Smooth muscle cell (in vitro differentiated cells): Measurements from ENCODE around the gene BBIP1. TPM values are rescaled to one million over a fixed set of nuclear protein-coding genes. Genes with fewer than 3 reads are reported as not detected.
"Not testable (repeated sequence)": the region's sequence is repeated elsewhere in the genome, so short reads cannot be mapped to it uniquely, and the experiment has no call there.

Source experiments
- DNase-seq: peaks from one replicate; lab custom pipeline; 2025; ENCODE audit not compliant: unreplicated experiment; lab: John Stamatoyannopoulos, UW
- H2AFZ ChIP-seq: fragments of 200-600 bp; sonication (generic); 2 replicates; pipeline ENCODE4 v1.6.0; 2016; ENCODE audit warnings: antibody characterized with exemption, low read depth, mild to moderate bottlenecking
- H3F3A ChIP-seq: fragments of 200-600 bp; sonication (generic); 2 replicates; pipeline ENCODE4 v1.6.0; 2017; ENCODE audit warnings: antibody characterized with exemption, low read depth
- H3K27ac ChIP-seq: fragments of 200-600 bp; sonication (generic); 2 replicates; pipeline ENCODE4 v1.5.1; 2016; ENCODE audit warnings: low read depth, mild to moderate bottlenecking
- H3K27me3 ChIP-seq: fragments of 200-600 bp; sonication (generic); 2 replicates; pipeline ENCODE4 v1.6.1; 2016; ENCODE audit warnings: low read depth, mild to moderate bottlenecking
- H3K36me3 ChIP-seq: fragments of 200-600 bp; sonication (generic); 2 replicates; pipeline ENCODE4 v1.5.1; 2016; ENCODE audit warnings: low read depth
- H3K4me1 ChIP-seq: fragments of 200-600 bp; sonication (generic); 2 replicates; pipeline ENCODE4 v1.5.1; 2016; ENCODE audit warnings: low read depth
- H3K4me2 ChIP-seq: fragments of 200-600 bp; sonication (generic); 2 replicates; pipeline ENCODE4 v1.6.0; 2016; ENCODE audit warnings: mild to moderate bottlenecking
- H3K4me3 ChIP-seq: fragments of 200-600 bp; sonication (generic); 2 replicates; pipeline ENCODE4 v1.5.1; 2016; ENCODE audit warnings: mild to moderate bottlenecking
- H3K79me2 ChIP-seq: fragments of 200-600 bp; sonication (generic); 2 replicates; pipeline ENCODE4 v1.6.0; 2016; ENCODE audit warnings: low read depth, mild to moderate bottlenecking
- H3K9ac ChIP-seq: fragments of 200-600 bp; sonication (generic); 2 replicates; pipeline ENCODE4 v1.6.0; 2016; ENCODE audit warnings: low read depth
- H3K9me3 ChIP-seq: fragments of 200-600 bp; sonication (generic); replicated peaks from 2 replicates; pipeline ENCODE4 v1.5.1; 2016; ENCODE audit warnings: low read depth
- H4K20me1 ChIP-seq: fragments of 200-600 bp; sonication (generic); 2 replicates; pipeline ENCODE4 v1.6.0; 2016; ENCODE audit warnings: low read depth
- WGBS: methylation state at CpG from one replicate; pipeline ENCODE4 v1.1.7; 2016; ENCODE audit warnings: low lambda C conversion rate; 5-methylcytosine and 5-hydroxymethylcytosine counted together
- polyA plus RNA-seq: library from polyadenylated mRNA; unstranded; fragments of >200 nt; fragmentation: Nextera tagmentation; extraction: Ambion mirVana; gene quantifications from 2 replicates; pipeline ENCODE4 v1.2.1, GENCODE V29; 2016
- total RNA-seq: library from RNA; depleted of rRNA; stranded (reverse); fragments of >200 nt; gene quantifications from 2 replicates; pipeline ENCODE4 v1.2.3, GENCODE V29; 2014
- TF ChIP-seq, protein P1 (sequence below): fragments of 200-600 bp; sonication (generic); IDR thresholded peaks from 2 replicates; pipeline ENCODE4 v1.5.1; 2017; ENCODE audit warnings: borderline replicate concordance, mild to moderate bottlenecking, antibody characterized with exemption; ENCODE audit not compliant: insufficient read depth, poor library complexity, severe bottlenecking

The BBIP1 gene
- total and polyA plus RNA-seq, 2 experiments from 2014 or later = 17.8 to 22.3 TPM

DNA sequence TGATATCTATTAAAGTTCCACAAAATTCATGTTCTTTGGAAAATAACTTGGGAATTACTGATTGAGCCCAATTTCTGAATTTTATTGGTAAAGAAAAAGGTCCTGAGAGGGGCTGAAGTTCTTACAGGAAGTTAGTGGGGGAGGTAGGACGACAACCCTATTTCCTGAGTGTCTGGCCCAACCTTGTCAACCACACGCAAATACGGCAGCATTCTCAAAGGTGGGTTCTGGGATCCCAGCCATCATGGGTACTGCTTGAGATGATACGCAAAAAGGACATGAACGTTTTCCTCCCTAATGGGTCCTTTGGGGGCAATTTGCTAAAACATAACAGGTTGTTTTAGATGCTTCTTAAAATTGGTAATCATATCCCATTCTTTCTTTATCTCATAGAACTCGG, 50.0 kb downstream of the BBIP1 start:
- Histone ChIP-seq H3K9me3 (no peaks in the 10 kb centered on the region), H3K4me2 (no peak overlapping the region), H3K4me1 (peaks cover 25% of the 10 kb centered on the region), H4K20me1 (peaks cover 9% of the 10 kb centered on the region), H3K27ac (no peak overlapping the region), H2AFZ (no peak overlapping the region), H3K27me3 (no peaks in the 10 kb centered on the region), H3K4me3 (no peak overlapping the region), H3K9ac (no peak overlapping the region), H3K79me2 (peaks cover 14% of the 10 kb centered on the region), H3F3A (peaks cover 6% of the 10 kb centered on the region), H3K36me3 (no peaks in the 10 kb centered on the region)
- DNase-seq = no peak
- TF ChIP-seq, protein P1, sequence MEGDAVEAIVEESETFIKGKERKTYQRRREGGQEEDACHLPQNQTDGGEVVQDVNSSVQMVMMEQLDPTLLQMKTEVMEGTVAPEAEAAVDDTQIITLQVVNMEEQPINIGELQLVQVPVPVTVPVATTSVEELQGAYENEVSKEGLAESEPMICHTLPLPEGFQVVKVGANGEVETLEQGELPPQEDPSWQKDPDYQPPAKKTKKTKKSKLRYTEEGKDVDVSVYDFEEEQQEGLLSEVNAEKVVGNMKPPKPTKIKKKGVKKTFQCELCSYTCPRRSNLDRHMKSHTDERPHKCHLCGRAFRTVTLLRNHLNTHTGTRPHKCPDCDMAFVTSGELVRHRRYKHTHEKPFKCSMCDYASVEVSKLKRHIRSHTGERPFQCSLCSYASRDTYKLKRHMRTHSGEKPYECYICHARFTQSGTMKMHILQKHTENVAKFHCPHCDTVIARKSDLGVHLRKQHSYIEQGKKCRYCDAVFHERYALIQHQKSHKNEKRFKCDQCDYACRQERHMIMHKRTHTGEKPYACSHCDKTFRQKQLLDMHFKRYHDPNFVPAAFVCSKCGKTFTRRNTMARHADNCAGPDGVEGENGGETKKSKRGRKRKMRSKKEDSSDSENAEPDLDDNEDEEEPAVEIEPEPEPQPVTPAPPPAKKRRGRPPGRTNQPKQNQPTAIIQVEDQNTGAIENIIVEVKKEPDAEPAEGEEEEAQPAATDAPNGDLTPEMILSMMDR = no peak
- WGBS = 92% methylated on average over 6 of the region's 6 CpGs

DNA sequence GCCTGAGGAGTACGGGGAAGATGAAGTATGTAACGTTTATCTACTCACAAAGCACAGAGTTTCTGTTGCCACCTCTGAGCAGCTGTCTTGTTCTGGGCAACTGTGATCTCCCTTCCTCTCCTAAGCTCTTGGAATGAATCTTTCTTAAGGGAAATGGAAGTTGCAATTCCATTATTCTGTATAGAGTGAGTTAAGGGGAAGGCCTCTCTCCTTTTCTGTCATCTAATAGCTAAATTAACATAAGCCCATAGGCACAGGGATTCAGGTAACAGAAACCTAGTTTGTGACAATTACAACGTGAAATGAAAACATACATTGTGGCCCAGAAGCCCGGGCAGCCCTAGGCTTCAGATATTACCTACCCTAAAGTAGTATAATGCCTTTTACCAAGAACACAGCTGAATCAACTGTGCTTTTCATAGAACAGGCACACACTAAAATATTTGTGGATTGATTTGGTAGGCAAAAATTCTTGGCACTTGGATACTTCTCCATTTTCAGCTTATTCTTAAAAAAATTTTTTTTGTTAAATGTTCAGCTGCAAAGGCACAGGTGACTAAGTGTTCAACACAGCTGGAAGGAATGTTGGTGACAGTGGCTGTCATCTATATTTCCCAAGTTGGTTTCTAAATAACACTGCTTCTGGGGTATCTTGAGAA, 51.0 kb downstream of the BBIP1 start:
- H3K4me1 ChIP-seq = peaks cover 17% of the 10 kb centered on the region
- no peak overlapping the region for H3K4me2 ChIP-seq
- H3K36me3 ChIP-seq = no peaks in the 10 kb centered on the region
- TF ChIP-seq, protein P1 = no peak
- no peak for DNase-seq
- peaks cover 6% of the 10 kb centered on the region for H3F3A ChIP-seq
- no peaks in the 10 kb centered on the region for H3K9me3 ChIP-seq
- peak overlapping the region; percentile 52 for H2AFZ ChIP-seq
- peak overlapping the region; percentile 30 for H3K27ac ChIP-seq
- H3K27me3 ChIP-seq = no peaks in the 10 kb centered on the region
- no peak overlapping the region for H3K9ac ChIP-seq
- H3K79me2 ChIP-seq = peaks cover 4% of the 10 kb centered on the region
- 67% methylated on average over 4 of the region's 4 CpGs for WGBS
- no peaks in the 10 kb centered on the region for H4K20me1 ChIP-seq
- no peak overlapping the region for H3K4me3 ChIP-seq

DNA sequence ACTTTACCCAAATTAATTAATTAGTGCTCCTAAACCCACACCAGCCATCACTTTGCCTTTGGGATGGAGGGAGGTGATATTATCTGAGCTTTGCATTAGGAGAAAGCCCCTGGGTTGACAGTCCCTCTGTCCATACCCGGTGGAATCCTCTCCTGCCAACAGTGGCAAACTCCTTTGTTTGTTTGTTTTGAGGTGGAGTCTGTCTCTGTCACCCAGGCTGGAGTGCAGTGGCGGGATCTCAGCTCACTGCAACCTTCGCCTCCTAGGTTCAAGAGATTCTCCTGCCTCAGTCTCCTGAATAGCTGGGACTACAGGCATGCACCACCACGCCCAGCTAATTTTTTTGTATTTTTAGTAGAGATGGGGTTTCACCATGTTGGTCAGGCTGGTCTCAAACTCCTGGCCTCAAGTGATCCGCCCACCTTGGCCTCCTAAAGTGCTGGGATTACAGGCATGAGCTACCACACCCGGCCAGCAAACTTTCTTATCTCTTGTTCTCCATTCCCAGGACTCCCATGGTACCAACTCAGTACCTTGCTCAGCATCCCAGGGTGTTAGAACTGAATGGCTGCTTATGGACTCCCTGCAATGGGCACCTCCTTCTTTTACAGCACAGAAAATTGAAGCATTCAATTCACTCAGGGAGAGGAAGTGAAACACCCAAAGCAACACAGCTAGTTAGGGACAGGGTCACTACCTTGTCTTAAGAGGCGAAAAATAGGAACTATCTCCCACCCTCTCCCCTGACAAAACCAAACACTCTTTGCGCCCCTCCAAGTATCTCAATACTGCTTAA, 51.8 kb downstream of the BBIP1 start:
- not testable (repeated sequence) for DNase-seq, H4K20me1 ChIP-seq, H3K4me3 ChIP-seq, H3K36me3 ChIP-seq, H3K79me2 ChIP-seq, H3F3A ChIP-seq, H3K4me2 ChIP-seq, H3K9ac ChIP-seq, H3K27me3 ChIP-seq, H3K9me3 ChIP-seq
- 81% methylated on average over 8 of the region's 8 CpGs for WGBS
- peak overlapping the region; percentile 52 for H2AFZ ChIP-seq
- H3K27ac ChIP-seq = peak overlapping the region; percentile 30
- peaks cover 17% of the 10 kb centered on the region for H3K4me1 ChIP-seq

DNA sequence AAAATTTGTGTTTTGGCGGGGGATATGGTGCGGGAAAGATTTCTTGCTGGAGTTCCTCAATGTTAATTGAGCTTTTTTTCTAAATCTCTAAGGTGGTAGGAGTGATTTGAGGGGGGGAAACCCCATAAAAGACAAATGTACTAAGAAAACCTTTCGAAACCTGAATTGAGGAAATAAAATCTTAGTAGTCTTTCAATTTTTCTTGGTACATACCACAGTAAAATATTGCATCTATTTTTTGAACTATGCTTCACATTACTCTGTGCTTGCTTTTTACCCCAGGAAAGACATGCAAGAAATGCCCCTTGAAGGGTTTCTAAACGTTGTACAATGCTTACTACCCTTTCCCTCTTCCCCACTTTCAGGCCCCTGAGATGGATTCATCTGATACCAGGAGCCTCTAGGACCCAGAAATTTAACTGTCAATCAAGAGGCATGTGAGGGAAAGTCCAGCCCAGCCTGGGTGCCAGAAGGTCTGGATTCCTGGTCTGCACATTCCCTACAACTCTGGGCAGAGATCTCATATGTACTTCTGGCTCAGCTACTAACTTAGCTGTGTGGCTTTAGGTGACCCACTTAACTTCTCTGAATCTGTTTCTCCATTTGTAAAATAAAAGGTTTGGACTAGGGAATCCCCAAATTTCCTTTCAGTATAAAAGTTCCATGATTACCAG, 53.0 kb downstream of the BBIP1 start:
- no peak for DNase-seq
- peak overlapping the region; percentile 62 for H3K27ac ChIP-seq
- TF ChIP-seq, protein P1 = no peak
- no peak overlapping the region for H3K9ac ChIP-seq
- peaks cover 12% of the 10 kb centered on the region for H3K4me1 ChIP-seq
- no peaks in the 10 kb centered on the region for H3K79me2 ChIP-seq
- H3K36me3 ChIP-seq = no peaks in the 10 kb centered on the region
- no peak overlapping the region for H3K4me2 ChIP-seq
- 60% methylated on average over 4 of the region's 4 CpGs for WGBS
- H2AFZ ChIP-seq = no peak overlapping the region
- peaks cover 6% of the 10 kb centered on the region for H3F3A ChIP-seq
- no peaks in the 10 kb centered on the region for H3K9me3 ChIP-seq
- no peaks in the 10 kb centered on the region for H4K20me1 ChIP-seq
- no peaks in the 10 kb centered on the region for H3K27me3 ChIP-seq
- no peak overlapping the region for H3K4me3 ChIP-seq
